Sigmoid colon (tissue), 7 donors: ENCODE results near the gene NKAIN4. TPM values are rescaled to one million over a fixed set of nuclear protein-coding genes. Genes with fewer than 3 reads are reported as not detected.
A peak's percentile ranks its signal among the peaks of the same experiment; 100 is the strongest.

Experiments
- DNase-seq: peaks from one replicate; pipeline ENCODE4 v3.0.0-alpha.2; 2019
- H3K27ac ChIP-seq, 4 donors: fragments of 200-600 bp; sonication (generic); one replicate each; pipeline ENCODE4 v1.5.1; 2016 to 2019; ENCODE audit warnings: mild to moderate bottlenecking in 1 of 4
- H3K27me3 ChIP-seq, 3 donors: fragments of 200-600 bp; sonication (generic); one replicate each; pipeline ENCODE4 v1.5.1; 2019; ENCODE audit warnings: mild to moderate bottlenecking in 1 of 3
- H3K36me3 ChIP-seq, 4 donors: fragments of 200-600 bp; sonication (generic); one replicate each; pipeline ENCODE4 v1.5.1; 2016 to 2019
- H3K4me1 ChIP-seq, 4 donors: fragments of 200-600 bp; sonication (generic); one replicate each; pipeline ENCODE4 v1.5.1; 2017 to 2019
- H3K4me3 ChIP-seq, 4 donors: fragments of 200-600 bp; sonication (generic); one replicate each; pipeline ENCODE4 v1.5.1; 2017 to 2019; ENCODE audit warnings: mild to moderate bottlenecking in 2 of 4, moderate library complexity in 1 of 4
- H3K9me3 ChIP-seq, 4 donors: fragments of 200-600 bp in 3 of 4; sonication (generic) in 3 of 4; one replicate each; pipeline versions ENCODE4 v1.5.1 to v1.6.1; 2013 to 2019
- EP300 ChIP-seq, 4 donors: sonication (generic); formaldehyde crosslinking; IDR thresholded peaks; one replicate each; pipeline ENCODE4 v1.6.1; 2017; ENCODE audit warnings: antibody characterized with exemption in 4 of 4
- POLR2A ChIP-seq, 2 donors: fragments of 450-650 bp; IDR thresholded peaks; one replicate each; pipeline ENCODE4 v1.6.1; 2016; ENCODE audit warnings: antibody characterized with exemption in 2 of 2, mild to moderate bottlenecking in 2 of 2, moderate library complexity in 2 of 2
- POLR2AphosphoS5 ChIP-seq, 4 donors: sonication (generic); formaldehyde crosslinking; IDR thresholded peaks; one replicate each; pipeline ENCODE4 v1.6.1; 2017; ENCODE audit warnings: antibody characterized with exemption in 4 of 4
- WGBS, 2 donors: extraction: QIAGEN DNeasy Blood & Tissue Kit; methylation state at CpG; one replicate each; pipeline ENCODE4 v1.1.7; 2013; 5-methylcytosine and 5-hydroxymethylcytosine counted together
- intact Hi-C: fragments of 100-400 bp; cut with DNase I; formaldehyde crosslinking; loops from one replicate; pipeline ENCODE4 v1.15.1; 2023
- polyA plus RNA-seq, 3 donors: library from polyadenylated mRNA; stranded (reverse); fragments of 200-250 nt; gene quantifications; one replicate each; pipeline ENCODE4 v1.2.3, GENCODE V29; 2013
- total RNA-seq, 4 donors: library from RNA; depleted of rRNA; stranded (reverse); fragments of >200 nt; gene quantifications; one replicate each; pipeline ENCODE4 v1.1.0, GENCODE V29; 2016
- TF ChIP-seq, protein P1 (sequence below), 4 experiments: fragments of 450-650 bp in 3 of 4; fragments of 200-600 bp in 1 of 4; IDR thresholded peaks; one replicate each; pipeline ENCODE4 v1.5.1; 2016 to 2019; ENCODE audit warnings: antibody characterized with exemption in 4 of 4, mild to moderate bottlenecking in 3 of 4, moderate library complexity in 2 of 4
- donor health status: healthy with polysubstance abuse.
- donor health status: Bipolar disorder and iron deficiency.
- donor health status: healthy.

Gene NKAIN4
- total and polyA plus RNA-seq, 7 donors: 0.33 to 4.4 (median 0.95) TPM; not detected in 2

GRCh38 chr20:63232235-63233060, 21.8 kb downstream of the NKAIN4 start:
- no peak for DNase-seq
- TF ChIP-seq EP300 (IDR thresholded peaks at IDR 0.05) (no peak), POLR2A (IDR thresholded peaks at IDR 0.05) (no peak), POLR2AphosphoS5 (IDR thresholded peaks at IDR 0.05) (no peak)
- TF ChIP-seq, protein P1, sequence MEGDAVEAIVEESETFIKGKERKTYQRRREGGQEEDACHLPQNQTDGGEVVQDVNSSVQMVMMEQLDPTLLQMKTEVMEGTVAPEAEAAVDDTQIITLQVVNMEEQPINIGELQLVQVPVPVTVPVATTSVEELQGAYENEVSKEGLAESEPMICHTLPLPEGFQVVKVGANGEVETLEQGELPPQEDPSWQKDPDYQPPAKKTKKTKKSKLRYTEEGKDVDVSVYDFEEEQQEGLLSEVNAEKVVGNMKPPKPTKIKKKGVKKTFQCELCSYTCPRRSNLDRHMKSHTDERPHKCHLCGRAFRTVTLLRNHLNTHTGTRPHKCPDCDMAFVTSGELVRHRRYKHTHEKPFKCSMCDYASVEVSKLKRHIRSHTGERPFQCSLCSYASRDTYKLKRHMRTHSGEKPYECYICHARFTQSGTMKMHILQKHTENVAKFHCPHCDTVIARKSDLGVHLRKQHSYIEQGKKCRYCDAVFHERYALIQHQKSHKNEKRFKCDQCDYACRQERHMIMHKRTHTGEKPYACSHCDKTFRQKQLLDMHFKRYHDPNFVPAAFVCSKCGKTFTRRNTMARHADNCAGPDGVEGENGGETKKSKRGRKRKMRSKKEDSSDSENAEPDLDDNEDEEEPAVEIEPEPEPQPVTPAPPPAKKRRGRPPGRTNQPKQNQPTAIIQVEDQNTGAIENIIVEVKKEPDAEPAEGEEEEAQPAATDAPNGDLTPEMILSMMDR (IDR thresholded peaks at IDR 0.05): no peak
- Histone ChIP-seq H3K9me3 (no peaks in the 10 kb centered on the region), H3K27ac (no peak overlapping the region), H3K4me1 (peaks cover 0 to 4% (median 0%) of the 10 kb centered on the region in 4 donors), H3K27me3 (peaks cover 0 to 60% (median 17%) of the 10 kb centered on the region in 3 donors), H3K36me3 (no peaks in the 10 kb centered on the region), H3K4me3 (no peak overlapping the region)
- intact Hi-C loops: loop anchor here (5.0 kb wide), 1 partner anchor 50 kb away; no protein-coding TSS in a partner anchor
- WGBS, 2 donors: 28 to 46% methylated on average over 18 of the region's 18 CpGs

DNA sequence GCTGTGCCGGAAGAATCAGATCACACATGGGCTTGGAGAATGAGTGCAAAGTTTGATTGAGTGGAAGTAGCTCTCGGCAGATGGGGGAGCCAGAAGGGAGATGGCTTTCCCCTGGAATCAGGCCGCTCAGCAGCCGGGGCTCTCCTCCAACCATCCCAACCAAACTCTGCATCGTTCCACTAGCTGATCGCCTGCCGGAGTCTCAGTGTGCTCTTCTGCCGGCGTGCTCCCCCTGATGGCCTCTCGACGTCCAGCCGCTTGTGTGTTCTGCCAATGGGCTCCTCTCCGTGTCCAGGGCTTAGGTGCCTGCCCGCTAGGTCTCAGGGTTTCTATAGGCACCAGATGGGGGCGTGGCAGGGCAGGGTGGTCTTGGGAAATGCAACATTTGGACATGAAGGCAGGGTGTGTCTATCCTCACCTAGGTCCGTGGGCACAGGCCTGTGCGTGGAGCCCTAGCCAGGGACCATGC, 23.4 kb downstream of the NKAIN4 start:
- Histone ChIP-seq H3K4me3 (no peak overlapping the region), H3K36me3 (no peaks in the 10 kb centered on the region), H3K27ac (no peak overlapping the region), H3K9me3 (no peaks in the 10 kb centered on the region), H3K27me3 (peaks cover 0 to 49% (median 12%) of the 10 kb centered on the region in 3 donors), H3K4me1 (peaks cover 0 to 4% (median 0%) of the 10 kb centered on the region in 4 donors)
- TF ChIP-seq, protein P1 (IDR thresholded peaks at IDR 0.05): peak; percentile 20 to 54 (median 44)
- no peak for TF ChIP-seq POLR2A (IDR thresholded peaks at IDR 0.05)
- peak; percentile 78 for DNase-seq
- 12 to 15% methylated on average over 17 of the region's 17 CpGs for WGBS, 2 donors
- intact Hi-C loops: loop anchor here (1.0 to 5.0 kb wide), 2 partner anchors 49 to 175 kb away; no protein-coding TSS in a partner anchor

DNA sequence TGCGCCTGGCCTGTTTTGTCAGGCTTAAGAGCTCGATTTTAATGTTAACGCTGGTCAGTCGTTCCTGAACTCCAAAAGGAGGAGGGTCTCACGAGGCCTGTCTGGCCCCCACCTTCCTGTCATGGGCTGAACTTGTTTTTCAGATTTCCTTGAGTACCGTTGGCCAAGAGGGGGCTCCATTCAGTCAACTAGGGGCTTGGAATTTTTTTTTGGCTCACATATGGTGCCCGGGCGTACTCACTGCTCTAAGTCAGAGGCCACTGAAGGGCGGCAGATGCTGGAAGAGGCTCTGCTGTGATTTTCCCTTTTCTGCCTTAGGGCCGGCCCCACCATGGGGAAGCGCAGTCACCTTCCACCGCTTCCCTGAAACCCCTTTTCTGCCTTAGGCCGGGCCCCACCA, 25.5 kb downstream of the NKAIN4 start:
- Histone ChIP-seq H3K4me1 (peaks cover 0 to 15% (median 12%) of the 10 kb centered on the region in 4 donors), H3K9me3 (no peaks in the 10 kb centered on the region), H3K27ac (no peak overlapping the region), H3K4me3 (no peak overlapping the region), H3K27me3 (peaks cover 0 to 33% (median 8%) of the 10 kb centered on the region in 3 donors), H3K36me3 (no peaks in the 10 kb centered on the region)
- TF ChIP-seq EP300 (IDR thresholded peaks at IDR 0.05) (no peak), POLR2A (IDR thresholded peaks at IDR 0.05) (no peak), POLR2AphosphoS5 (IDR thresholded peaks at IDR 0.05) (no peak)
- TF ChIP-seq, protein P1 (IDR thresholded peaks at IDR 0.05): no peak
- no peak for DNase-seq
- WGBS, 2 donors: 62 to 71% methylated on average over 13 of the region's 13 CpGs
- intact Hi-C loops: no loop called here

DNA sequence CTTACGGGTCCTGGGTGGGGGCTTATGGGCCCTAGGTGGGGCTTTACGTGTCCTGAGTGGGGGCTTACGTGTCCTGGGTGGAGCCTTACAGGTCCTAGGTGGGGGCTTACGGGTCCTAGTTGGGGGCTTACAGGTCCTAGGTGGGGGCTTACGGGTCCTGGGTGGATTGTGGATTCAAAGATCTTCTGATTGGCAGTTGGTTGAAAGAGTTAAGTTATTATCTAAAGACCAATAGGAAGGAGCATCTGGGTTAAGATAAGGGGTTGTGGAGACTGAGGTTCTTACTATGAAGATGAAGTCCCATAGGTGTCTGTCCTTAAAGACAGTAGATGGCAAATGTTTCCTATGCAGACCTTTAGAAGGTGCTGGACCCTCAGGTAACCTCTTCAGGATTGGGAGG, 27.0 kb downstream of the NKAIN4 start:
- TF ChIP-seq POLR2AphosphoS5 (IDR thresholded peaks at IDR 0.05) (no peak), EP300 (IDR thresholded peaks at IDR 0.05) (no peak), POLR2A (IDR thresholded peaks at IDR 0.05) (no peak)
- TF ChIP-seq, protein P1 (IDR thresholded peaks at IDR 0.05): no peak
- intact Hi-C loops: no loop called here
- H3K27me3 ChIP-seq: peaks cover 0 to 18% (median 8%) of the 10 kb centered on the region in 3 donors
- DNase-seq: no peak
- H3K9me3 ChIP-seq: no peaks in the 10 kb centered on the region
- no peaks in the 10 kb centered on the region for H3K36me3 ChIP-seq
- 79 to 93% methylated on average over 5 of the region's 5 CpGs for WGBS, 2 donors
- H3K27ac ChIP-seq: no peak overlapping the region
- no peak overlapping the region for H3K4me3 ChIP-seq
- H3K4me1 ChIP-seq: peaks cover 0 to 15% (median 12%) of the 10 kb centered on the region in 4 donors
